GM21529 (cell line): ENCODE measurements around the gene ARHGAP26.
A peak's percentile ranks its signal among the peaks of the same experiment; 100 is the strongest.

ENCODE experiments used
- ATAC-seq: cut with Tn5 transposase; IDR thresholded peaks from one replicate; pipeline ENCODE4 v1.9.1; 2021; ENCODE audit not compliant: unreplicated experiment

ARHGAP26 gene

GRCh38 chr5:143207563-143208364 is 437.6 kb downstream of the ARHGAP26 start:
- ATAC-seq: no peak

DNA sequence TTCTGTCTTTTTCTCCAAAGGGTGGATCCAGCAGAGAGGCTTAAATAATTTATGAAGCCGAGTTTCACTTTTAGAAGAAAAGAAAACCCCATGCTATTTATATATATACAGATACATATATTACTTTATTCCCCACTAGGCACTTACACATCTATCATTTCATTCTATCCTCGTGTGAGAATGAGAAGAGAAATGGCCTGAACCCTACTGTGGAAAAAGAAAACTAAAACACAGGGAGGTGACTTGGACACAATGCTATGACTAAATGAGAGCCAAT is 438.1 kb downstream of the ARHGAP26 start:
- ATAC-seq: no peak

- no peak for ATAC-seq
Measured at GRCh38 chr5:143208781-143209510, 438.8 kb downstream of the ARHGAP26 start.

- ATAC-seq: no peak
Measured at GRCh38 chr5:143209881-143210395, 439.8 kb downstream of the ARHGAP26 start.

- no peak for ATAC-seq
Measured at GRCh38 chr5:143210576-143210975, 440.4 kb downstream of the ARHGAP26 start.

DNA sequence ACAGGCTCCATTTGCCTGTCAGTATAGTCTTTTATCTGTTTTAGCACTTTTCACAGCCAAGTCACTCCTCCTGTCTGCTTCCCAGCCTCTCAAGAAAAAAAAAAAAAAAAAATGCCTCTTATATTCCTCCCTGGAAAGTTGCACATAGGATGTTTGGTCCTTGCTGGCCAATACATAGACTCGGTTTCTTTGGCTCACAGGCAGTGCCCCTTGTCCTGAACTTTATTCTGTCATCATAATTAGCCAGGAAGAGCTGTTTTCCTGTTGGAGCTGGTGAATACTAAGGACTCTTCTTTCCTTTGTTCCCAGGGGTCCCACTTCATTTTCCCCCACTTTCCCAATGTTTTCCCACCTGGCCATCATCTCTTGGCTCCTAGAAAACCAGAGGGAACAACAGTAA is 442.1 kb downstream of the ARHGAP26 start:
- no peak for ATAC-seq

- ATAC-seq: no peak
Measured at GRCh38 chr5:143213231-143213850, 443.2 kb downstream of the ARHGAP26 start.

DNA sequence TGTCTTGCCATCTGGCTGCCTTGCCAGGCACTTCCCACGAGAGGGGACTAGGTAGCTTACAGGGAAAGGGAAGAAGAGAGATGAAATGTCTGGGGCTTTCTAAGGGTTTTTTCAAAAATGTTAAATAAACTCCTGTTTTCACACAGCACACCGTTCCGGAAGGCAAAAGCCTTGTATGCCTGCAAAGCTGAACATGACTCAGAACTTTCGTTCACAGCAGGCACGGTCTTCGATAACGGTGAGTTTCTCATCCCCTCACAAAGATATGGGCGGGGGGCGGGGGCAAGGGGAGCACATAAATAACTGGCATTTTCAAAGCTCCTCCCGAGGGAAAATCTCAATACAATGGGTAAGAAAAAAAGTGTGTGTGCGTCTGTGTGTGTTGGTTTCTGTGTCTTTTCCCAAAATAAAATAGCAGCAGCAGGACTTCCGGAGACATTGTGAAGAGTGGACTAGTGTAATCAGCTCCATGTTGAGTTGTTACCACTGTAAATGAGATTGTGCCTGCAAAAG is 443.7 kb downstream of the ARHGAP26 start:
- ATAC-seq: peak; percentile 57

GRCh38 chr5:143214458-143214857 is 444.3 kb downstream of the ARHGAP26 start:
- ATAC-seq: no peak

- ATAC-seq: no peak
Measured at GRCh38 chr5:143214890-143215289, 444.7 kb downstream of the ARHGAP26 start.

DNA sequence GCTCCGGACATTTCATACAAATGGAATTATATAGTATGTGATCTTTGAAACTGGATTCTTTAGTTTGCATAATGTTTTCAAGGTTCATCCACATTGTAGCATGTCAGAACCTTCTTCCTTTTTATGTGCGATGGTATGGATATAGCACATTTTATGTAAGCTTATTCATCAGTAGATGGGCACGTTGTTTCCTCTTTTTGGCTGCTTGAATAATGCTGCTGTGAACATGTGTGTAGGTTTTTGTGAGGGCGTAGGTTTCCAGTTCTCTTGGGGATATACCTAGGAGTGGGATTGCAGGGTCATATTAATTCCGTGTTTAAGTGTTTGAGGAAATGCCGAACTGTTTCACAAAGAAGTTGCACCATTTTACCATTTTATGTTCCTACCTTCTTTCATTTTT is 445.5 kb downstream of the ARHGAP26 start:
- ATAC-seq: no peak

DNA sequence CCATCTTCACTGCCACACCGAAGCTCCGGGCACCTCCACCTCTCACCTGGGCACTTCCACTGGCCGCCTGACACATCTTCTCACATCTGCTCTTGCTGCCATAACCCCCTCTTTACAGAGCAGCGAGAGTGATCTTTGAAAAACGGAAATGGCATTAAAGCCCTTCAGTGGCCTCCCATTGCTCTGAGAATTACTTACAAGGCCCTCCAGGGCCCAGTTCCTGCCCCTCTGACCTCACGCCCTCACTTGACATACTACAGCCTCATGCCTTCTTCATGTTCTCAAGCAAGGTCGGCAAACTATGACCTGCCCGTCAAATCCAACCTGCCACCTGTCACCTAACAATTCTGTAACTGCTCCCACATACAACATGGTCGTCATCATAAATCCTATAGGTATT is 446.0 kb downstream of the ARHGAP26 start:
- ATAC-seq: no peak

DNA sequence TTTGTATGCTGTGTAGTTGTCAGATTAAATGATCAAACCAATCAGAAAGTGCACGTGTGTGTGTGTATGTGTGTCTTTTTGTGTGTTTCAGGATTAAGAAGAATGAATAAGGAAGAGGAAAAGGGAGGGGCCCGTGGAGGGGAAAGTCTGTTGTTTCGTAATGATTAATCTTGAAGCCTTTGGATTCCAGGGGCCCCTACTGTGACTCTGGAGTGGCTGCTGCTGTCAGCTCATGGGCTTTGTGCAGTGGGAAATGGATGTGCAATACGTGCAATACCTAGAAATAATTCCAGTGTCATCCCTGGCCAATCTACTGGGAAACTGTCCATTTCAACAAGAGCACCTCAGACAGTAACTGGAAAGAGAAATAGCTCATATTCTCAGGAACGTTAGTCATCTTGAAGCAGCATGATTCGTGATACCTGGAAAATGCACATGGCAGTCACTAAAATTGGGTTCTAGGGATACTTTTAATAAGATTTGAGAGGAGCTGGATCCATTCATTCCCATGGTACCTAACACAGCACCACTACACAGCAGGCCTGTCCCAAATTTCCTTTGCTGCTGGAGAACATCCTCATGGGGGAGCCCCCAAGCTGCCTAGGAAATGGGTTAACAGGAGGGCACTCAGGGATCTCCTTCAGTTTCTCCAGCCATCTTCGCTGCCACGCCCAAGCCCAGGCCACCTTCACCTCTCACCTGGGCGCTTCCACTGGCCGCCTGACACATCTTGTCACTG is 447.1 kb downstream of the ARHGAP26 start:
- ATAC-seq: no peak

GRCh38 chr5:143217804-143218160 is 447.6 kb downstream of the ARHGAP26 start:
- peak; percentile 31 for ATAC-seq

- no peak for ATAC-seq
Measured at GRCh38 chr5:143218517-143219170, 448.5 kb downstream of the ARHGAP26 start.

DNA sequence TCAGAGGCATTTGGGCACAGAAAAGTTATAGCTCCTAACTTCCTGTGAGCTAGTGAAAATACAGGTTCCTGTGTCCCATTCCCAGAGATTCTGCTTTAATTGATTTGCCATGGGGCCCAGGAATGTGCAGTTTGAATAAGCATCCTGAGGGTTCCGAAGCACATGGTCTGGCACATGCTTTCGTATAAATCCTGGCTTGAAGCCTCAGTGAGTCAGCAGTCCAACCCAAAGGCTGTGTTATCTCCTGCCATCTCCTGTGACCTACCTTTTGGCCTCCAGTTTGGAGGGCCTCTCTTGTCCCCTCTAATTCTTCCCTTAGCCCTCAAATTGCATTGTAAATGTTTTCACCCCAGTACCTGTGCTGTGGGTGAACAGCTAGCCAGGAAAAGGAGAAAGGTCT is 449.5 kb downstream of the ARHGAP26 start:
- no peak for ATAC-seq

GRCh38 chr5:143220748-143221251 is 450.6 kb downstream of the ARHGAP26 start:
- ATAC-seq: no peak

GRCh38 chr5:143222287-143223231 is 452.4 kb downstream of the ARHGAP26 start:
- peak; percentile 73 for ATAC-seq

DNA sequence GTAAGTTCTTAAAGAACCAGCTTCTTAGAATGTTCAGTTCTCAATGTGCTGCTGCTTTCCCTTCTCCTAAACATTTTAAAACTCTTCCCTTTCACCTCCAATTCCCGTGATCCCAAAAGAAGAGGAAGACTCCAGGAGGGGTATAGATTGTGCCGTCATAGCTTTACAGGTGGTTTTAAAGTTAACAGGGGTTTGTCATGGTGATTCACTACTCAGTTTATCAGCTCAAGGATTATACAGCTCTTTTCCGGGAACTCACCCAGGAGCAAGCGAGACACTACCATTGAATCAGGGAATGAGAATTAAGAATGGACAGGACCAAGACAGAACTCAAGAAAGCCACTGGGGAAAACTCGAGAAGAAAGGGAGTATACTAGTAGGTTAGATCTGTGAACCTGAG is 454.5 kb downstream of the ARHGAP26 start:
- no peak for ATAC-seq
